Measurements from ENCODE around the gene ALPL.

- TF ChIP-seq CTCF (IDR thresholded peaks at IDR 0.05) (no peak), POLR2A (IDR thresholded peaks at IDR 0.05) (no peak)
Measured at GRCh38 chr1:21586222-21586621, 77.0 kb downstream of the ALPL start.

Measured in stomach (tissue), 4 donors.